Cardiac muscle cell (in vitro differentiated cells and primary cell): ENCODE measurements around the gene SLC17A1. TPM values are rescaled to one million over a fixed set of nuclear protein-coding genes. Genes with fewer than 3 reads are reported as not detected.

Experiments used
- DNase-seq, 2 donors: peaks; one replicate each; pipeline versions ENCODE4 v3.0.0 to v3.0.0-alpha.2; 2010 to 2017; ENCODE audit warnings: low read depth in 1 of 2, low spot score in 1 of 2
- H3K27ac ChIP-seq: fragments of 200-600 bp; sonication (generic); 2 replicates; pipeline ENCODE4 v1.5.1; 2016
- H3K27me3 ChIP-seq: fragments of 200-600 bp; sonication (generic); 2 replicates; pipeline ENCODE4 v1.6.0; 2016; ENCODE audit warnings: control low read depth
- H3K36me3 ChIP-seq: fragments of 200-600 bp; sonication (generic); 2 replicates; pipeline ENCODE4 v1.5.1; 2016; ENCODE audit warnings: control low read depth
- H3K4me1 ChIP-seq: fragments of 200-600 bp; sonication (generic); 2 replicates; pipeline ENCODE4 v1.8.1; 2017; ENCODE audit warnings: low read depth, mild to moderate bottlenecking, mixed run types
- H3K4me3 ChIP-seq: fragments of 200-600 bp; sonication (generic); 2 replicates; pipeline ENCODE4 v1.5.1; 2016; ENCODE audit warnings: mild to moderate bottlenecking
- H3K9me3 ChIP-seq: fragments of 200-600 bp; sonication (generic); 2 replicates; pipeline ENCODE4 v1.5.1; 2017; ENCODE audit warnings: low read depth, mild to moderate bottlenecking, control low read depth
- CTCF ChIP-seq: IDR thresholded peaks from 2 replicates; pipeline ENCODE4 v1.5.1; 2012; ENCODE audit warnings: low read depth, mild to moderate bottlenecking, low read length
- polyA plus RNA-seq: library from polyadenylated mRNA; unstranded; fragments of >200 nt; fragmentation: Nextera tagmentation; extraction: Ambion mirVana; gene quantifications from 2 replicates; pipeline ENCODE4 v1.2.1, GENCODE V29; 2016
- total RNA-seq: library from RNA; depleted of rRNA; stranded (reverse); fragments of >200 nt; gene quantifications from 2 replicates; pipeline ENCODE4 v1.2.3, GENCODE V29; 2016

SLC17A1 gene
- total and polyA plus RNA-seq, 2 experiments from 2014 or later = not detected

GRCh38 chr6:25788305-25788922 lies 43.4 kb downstream of the SLC17A1 start:
- DNase-seq = peak; percentile 54 to 75
- no peaks in the 10 kb centered on the region for H3K27me3 ChIP-seq
- TF ChIP-seq CTCF = peak; percentile 65

GRCh38 chr6:25787428-25787827 lies 44.4 kb downstream of the SLC17A1 start:
- H3K9me3 ChIP-seq = no peaks in the 10 kb centered on the region
- no peaks in the 10 kb centered on the region for H3K4me1 ChIP-seq
- no peak for TF ChIP-seq CTCF

More at GRCh38 chr6:25788305-25788922, 43.4 kb downstream of the SLC17A1 start:
- no peaks in the 10 kb centered on the region for H3K36me3 ChIP-seq
- no peak overlapping the region for H3K4me3 ChIP-seq
- H3K9me3 ChIP-seq = no peaks in the 10 kb centered on the region
- no peaks in the 10 kb centered on the region for H3K4me1 ChIP-seq
- no peak overlapping the region for H3K27ac ChIP-seq

GRCh38 chr6:25781134-25781533 lies 50.7 kb downstream of the SLC17A1 start:
- no peak for DNase-seq
- TF ChIP-seq CTCF = no peak
- Histone ChIP-seq H3K27ac (no peak overlapping the region), H3K36me3 (no peaks in the 10 kb centered on the region), H3K4me1 (no peaks in the 10 kb centered on the region), H3K9me3 (no peaks in the 10 kb centered on the region), H3K27me3 (no peaks in the 10 kb centered on the region), H3K4me3 (no peak overlapping the region)

More at GRCh38 chr6:25787428-25787827, 44.4 kb downstream of the SLC17A1 start:
- Histone ChIP-seq H3K27ac (no peak overlapping the region), H3K36me3 (no peaks in the 10 kb centered on the region), H3K4me3 (no peak overlapping the region), H3K27me3 (no peaks in the 10 kb centered on the region)
- no peak for DNase-seq

GRCh38 chr6:25777856-25778649 lies 53.8 kb downstream of the SLC17A1 start:
- H3K27me3 ChIP-seq = no peaks in the 10 kb centered on the region
- H3K36me3 ChIP-seq = no peaks in the 10 kb centered on the region
- TF ChIP-seq CTCF = no peak

GRCh38 chr6:25777031-25777430 lies 54.8 kb downstream of the SLC17A1 start:
- Histone ChIP-seq H3K4me1 (no peaks in the 10 kb centered on the region), H3K27me3 (no peaks in the 10 kb centered on the region)
- TF ChIP-seq CTCF = no peak

More at GRCh38 chr6:25777856-25778649, 53.8 kb downstream of the SLC17A1 start:
- Histone ChIP-seq H3K27ac (no peak overlapping the region), H3K4me1 (no peaks in the 10 kb centered on the region), H3K4me3 (no peak overlapping the region), H3K9me3 (no peaks in the 10 kb centered on the region)
- DNase-seq = no peak

More at GRCh38 chr6:25777031-25777430, 54.8 kb downstream of the SLC17A1 start:
- Histone ChIP-seq H3K27ac (no peak overlapping the region), H3K4me3 (no peak overlapping the region), H3K9me3 (no peaks in the 10 kb centered on the region), H3K36me3 (no peaks in the 10 kb centered on the region)
- no peak for DNase-seq
